Vagina (tissue), 2 donors: ENCODE measurements around the gene EVC. TPM values are rescaled to one million over a fixed set of nuclear protein-coding genes. Genes with fewer than 3 reads are reported as not detected.
"Not testable (repeated sequence)": the region's sequence is repeated elsewhere in the genome, so short reads cannot be mapped to it uniquely, and the experiment has no call there.

Source experiments
- DNase-seq, 2 donors: peaks; one replicate each; pipeline ENCODE4 v3.0.0-alpha.2; 2017; ENCODE audit errors: extremely low spot score in 2 of 2
- H3K27ac ChIP-seq: fragments of 200-600 bp; sonication (generic); one replicate; pipeline ENCODE4 v1.5.1; 2019
- H3K27me3 ChIP-seq: fragments of 200-600 bp; sonication (generic); one replicate; pipeline ENCODE4 v1.5.1; 2019
- H3K36me3 ChIP-seq, 2 donors: fragments of 200-600 bp; sonication (generic); one replicate each; pipeline ENCODE4 v1.5.1; 2017 to 2019
- H3K4me1 ChIP-seq: fragments of 200-600 bp; sonication (generic); one replicate; pipeline ENCODE4 v1.5.1; 2019
- H3K4me3 ChIP-seq, 2 donors: fragments of 200-600 bp; sonication (generic); 1 replicate in 1 of 2; 2 replicates in 1 of 2; pipeline ENCODE4 v1.5.1; 2016 to 2019
- H3K9me3 ChIP-seq: fragments of 200-600 bp; sonication (generic); one replicate; pipeline ENCODE4 v1.5.1; 2019
- POLR2A ChIP-seq, 2 donors: fragments of 450-650 bp; IDR thresholded peaks; one replicate each; pipeline ENCODE4 v1.6.1; 2017; ENCODE audit warnings: antibody characterized with exemption in 2 of 2, mild to moderate bottlenecking in 2 of 2, moderate library complexity in 2 of 2
- POLR2AphosphoS5 ChIP-seq, 2 donors: sonication (generic); formaldehyde crosslinking; IDR thresholded peaks; one replicate each; pipeline ENCODE4 v1.9.0; 2017; ENCODE audit warnings: antibody characterized with exemption in 2 of 2, mild to moderate bottlenecking in 2 of 2, low read depth in 1 of 2; ENCODE audit not compliant: insufficient read depth in 1 of 2
- intact Hi-C: fragments of 100-400 bp; cut with DNase I; formaldehyde crosslinking; loops from one replicate; pipeline ENCODE4 v1.15.1; 2023
- total RNA-seq: library from RNA; depleted of rRNA; stranded (reverse); fragments of >200 nt; gene quantifications from one replicate; pipeline ENCODE4 v1.2.3, GENCODE V29; 2016
- TF ChIP-seq, protein P1 (sequence below), 3 experiments: fragments of 450-650 bp in 2 of 3; fragments of 200-600 bp in 1 of 3; sonication (generic) in 1 of 3; IDR thresholded peaks; one replicate each; pipeline ENCODE4 v1.5.1; 2017 to 2019; ENCODE audit warnings: antibody characterized with exemption in 3 of 3, mild to moderate bottlenecking in 2 of 3, moderate library complexity in 2 of 3

The EVC gene
- total RNA-seq, 1 donor from 2014 or later = 19.4 TPM

DNA sequence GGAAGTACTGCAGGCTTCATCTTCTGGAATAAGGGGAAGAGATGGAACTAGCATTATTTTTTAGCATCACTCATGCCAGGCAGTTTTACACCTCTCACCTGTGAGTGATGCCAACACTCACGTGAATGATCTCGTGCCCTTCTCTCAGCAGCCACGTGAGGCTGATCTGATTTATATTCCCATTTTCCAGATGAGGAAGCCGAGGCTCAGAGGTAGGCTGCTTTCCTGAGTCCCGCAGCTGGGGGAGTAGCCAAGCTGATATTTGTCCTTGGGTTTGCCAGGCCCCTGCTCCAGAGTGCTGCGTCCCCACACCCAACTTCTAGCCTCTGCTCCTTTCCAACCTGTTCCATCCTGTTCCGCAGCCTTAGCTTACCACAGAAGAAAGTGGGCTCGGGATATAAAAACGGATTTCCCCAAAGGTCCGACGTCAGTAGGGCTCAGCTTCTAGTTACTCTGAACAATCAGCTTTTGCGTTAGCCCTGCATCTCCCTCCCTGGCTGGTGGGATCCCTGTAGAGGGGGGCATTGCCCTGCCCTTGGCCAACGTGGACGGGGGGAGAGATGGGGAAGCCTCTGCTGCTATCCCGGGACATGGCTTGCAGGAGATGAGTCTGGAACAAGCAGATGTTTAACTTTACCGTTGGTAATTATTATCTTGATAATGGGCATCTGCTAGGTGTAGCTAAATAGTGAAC is 9.3 kb downstream of the EVC start:
- peak in 1 of 2 donors; percentile 92 for DNase-seq
- H3K36me3 ChIP-seq = peaks cover 0 to 4% of the 10 kb centered on the region in 2 donors
- no peak overlapping the region for H3K4me3 ChIP-seq
- intact Hi-C loops = no loop called here
- no peak overlapping the region for H3K27ac ChIP-seq
- no peaks in the 10 kb centered on the region for H3K27me3 ChIP-seq
- H3K9me3 ChIP-seq = peaks cover 2% of the 10 kb centered on the region
- H3K4me1 ChIP-seq = peaks cover 5% of the 10 kb centered on the region
- TF ChIP-seq, protein P1, sequence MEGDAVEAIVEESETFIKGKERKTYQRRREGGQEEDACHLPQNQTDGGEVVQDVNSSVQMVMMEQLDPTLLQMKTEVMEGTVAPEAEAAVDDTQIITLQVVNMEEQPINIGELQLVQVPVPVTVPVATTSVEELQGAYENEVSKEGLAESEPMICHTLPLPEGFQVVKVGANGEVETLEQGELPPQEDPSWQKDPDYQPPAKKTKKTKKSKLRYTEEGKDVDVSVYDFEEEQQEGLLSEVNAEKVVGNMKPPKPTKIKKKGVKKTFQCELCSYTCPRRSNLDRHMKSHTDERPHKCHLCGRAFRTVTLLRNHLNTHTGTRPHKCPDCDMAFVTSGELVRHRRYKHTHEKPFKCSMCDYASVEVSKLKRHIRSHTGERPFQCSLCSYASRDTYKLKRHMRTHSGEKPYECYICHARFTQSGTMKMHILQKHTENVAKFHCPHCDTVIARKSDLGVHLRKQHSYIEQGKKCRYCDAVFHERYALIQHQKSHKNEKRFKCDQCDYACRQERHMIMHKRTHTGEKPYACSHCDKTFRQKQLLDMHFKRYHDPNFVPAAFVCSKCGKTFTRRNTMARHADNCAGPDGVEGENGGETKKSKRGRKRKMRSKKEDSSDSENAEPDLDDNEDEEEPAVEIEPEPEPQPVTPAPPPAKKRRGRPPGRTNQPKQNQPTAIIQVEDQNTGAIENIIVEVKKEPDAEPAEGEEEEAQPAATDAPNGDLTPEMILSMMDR (IDR thresholded peaks at IDR 0.05) = no peak
- TF ChIP-seq POLR2A (IDR thresholded peaks at IDR 0.05) (no peak), POLR2AphosphoS5 (IDR thresholded peaks at IDR 0.05; ENCODE audit: insufficient read depth in 1 of 2, low read depth in 1 of 2) (no peak)

DNA sequence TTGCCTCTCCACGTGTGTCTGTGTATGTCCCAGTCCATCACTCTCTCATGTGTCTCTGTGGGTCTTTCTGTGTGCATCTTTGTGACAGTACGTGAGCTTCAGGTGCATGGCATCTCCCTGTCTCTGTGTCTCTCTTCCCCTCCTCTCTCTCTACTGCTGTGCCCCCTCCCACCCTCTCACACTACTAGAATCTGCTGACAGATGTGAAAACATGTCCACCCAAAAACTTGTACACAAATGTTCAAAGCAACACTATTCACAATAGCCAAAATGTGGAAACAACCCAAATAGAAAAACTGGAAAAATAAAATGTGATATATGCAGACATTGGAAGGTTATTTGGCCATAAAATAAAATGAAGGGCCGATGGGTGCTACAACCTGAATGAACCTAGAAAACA is 10.0 kb downstream of the EVC start:
- peaks cover 0 to 4% of the 10 kb centered on the region in 2 donors for H3K36me3 ChIP-seq
- TF ChIP-seq POLR2AphosphoS5 (IDR thresholded peaks at IDR 0.05; ENCODE audit: insufficient read depth in 1 of 2, low read depth in 1 of 2) (no peak), POLR2A (IDR thresholded peaks at IDR 0.05) (no peak)
- TF ChIP-seq, protein P1 (IDR thresholded peaks at IDR 0.05) = no peak

DNA sequence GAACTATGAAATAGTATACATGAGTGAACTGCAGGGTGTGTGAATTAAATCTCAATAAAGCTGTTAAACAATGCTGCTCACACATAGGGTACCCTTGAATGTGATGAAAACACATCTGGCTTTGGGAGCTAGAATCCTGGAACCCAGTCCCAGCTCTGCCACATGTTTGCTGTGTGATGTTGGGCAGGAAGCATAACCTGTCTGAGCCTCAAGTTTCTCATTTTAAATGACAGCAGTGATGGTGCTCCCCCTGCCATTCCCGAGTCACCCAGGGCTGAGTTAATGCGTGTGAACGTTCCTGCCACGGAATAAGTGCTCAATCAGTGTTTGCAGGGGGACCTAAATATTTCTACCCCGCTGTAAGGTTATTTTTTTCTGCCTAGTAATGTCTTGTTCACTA is 10.9 kb downstream of the EVC start:
- TF ChIP-seq, protein P1 (IDR thresholded peaks at IDR 0.05) = no peak
- TF ChIP-seq POLR2A (IDR thresholded peaks at IDR 0.05) = no peak
- intact Hi-C loops = no loop called here
- Histone ChIP-seq H3K4me3 (no peak overlapping the region), H3K9me3 (no peaks in the 10 kb centered on the region), H3K27ac (no peak overlapping the region), H3K36me3 (peaks cover 0 to 4% of the 10 kb centered on the region in 2 donors), H3K27me3 (no peaks in the 10 kb centered on the region), H3K4me1 (peaks cover 5% of the 10 kb centered on the region)
- DNase-seq = no peak

More for the DNA sequence above, 10.0 kb downstream of the EVC start:
- no peaks in the 10 kb centered on the region for H3K27me3 ChIP-seq
- H3K4me1 ChIP-seq = peaks cover 5% of the 10 kb centered on the region
- intact Hi-C loops = no loop called here
- DNase-seq = no peak
- no peaks in the 10 kb centered on the region for H3K9me3 ChIP-seq
- H3K27ac ChIP-seq = no peak overlapping the region
- no peak overlapping the region for H3K4me3 ChIP-seq

DNA sequence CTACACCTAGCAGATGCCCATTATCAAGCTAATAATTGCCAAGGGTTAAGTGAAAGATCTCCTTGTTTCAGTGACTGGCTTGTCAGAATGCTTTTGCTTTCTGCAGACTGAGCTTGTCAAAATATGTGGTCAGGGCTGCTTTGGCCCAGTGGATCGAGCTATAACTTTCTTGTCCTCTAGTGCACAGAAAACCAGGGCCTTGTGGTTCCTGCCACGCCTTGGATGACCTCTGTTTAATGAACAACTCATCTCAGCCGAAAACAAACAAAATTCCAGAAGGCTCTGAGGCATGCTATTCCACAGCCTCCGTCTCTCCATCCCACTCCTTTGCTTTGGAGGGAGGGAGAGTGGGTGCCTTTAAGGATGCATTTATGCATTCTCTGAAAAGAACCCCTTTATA is 11.3 kb downstream of the EVC start:
- H3K27me3 ChIP-seq = no peaks in the 10 kb centered on the region
- H3K4me3 ChIP-seq = no peak overlapping the region
- peaks cover 0 to 4% of the 10 kb centered on the region in 2 donors for H3K36me3 ChIP-seq
- H3K4me1 ChIP-seq = peaks cover 5% of the 10 kb centered on the region
- no peak for DNase-seq
- intact Hi-C loops = no loop called here
- H3K27ac ChIP-seq = no peak overlapping the region
- TF ChIP-seq POLR2A (IDR thresholded peaks at IDR 0.05) = no peak
- TF ChIP-seq POLR2AphosphoS5 (IDR thresholded peaks at IDR 0.05; ENCODE audit: insufficient read depth in 1 of 2, low read depth in 1 of 2) = no peak
- TF ChIP-seq, protein P1 (IDR thresholded peaks at IDR 0.05) = no peak
- H3K9me3 ChIP-seq = no peaks in the 10 kb centered on the region

DNA sequence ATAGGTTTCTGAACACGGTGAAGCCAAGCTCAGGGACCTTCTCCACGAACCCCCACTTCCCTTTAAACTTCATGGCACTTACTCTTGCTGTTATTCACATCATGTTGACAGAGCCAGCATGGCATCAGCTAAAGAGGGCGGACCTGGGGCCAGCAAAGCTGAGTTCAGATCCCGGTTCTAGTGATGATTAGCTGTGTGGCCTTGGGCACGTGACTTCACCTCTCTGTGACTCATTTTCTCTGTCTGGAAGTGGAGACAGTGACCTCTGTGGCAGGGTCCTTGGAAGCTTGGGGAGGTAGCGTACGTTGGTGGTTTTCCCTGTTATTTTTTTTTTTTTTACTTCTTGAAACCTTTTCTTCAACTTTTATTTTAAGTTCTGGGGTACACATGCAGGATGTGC is 13.4 kb downstream of the EVC start:
- Histone ChIP-seq H3K9me3 (no peaks in the 10 kb centered on the region), H3K36me3 (peaks cover 0 to 9% of the 10 kb centered on the region in 2 donors), H3K4me1 (peaks cover 5% of the 10 kb centered on the region), H3K27ac (no peak overlapping the region), H3K27me3 (no peaks in the 10 kb centered on the region), H3K4me3 (no peak overlapping the region)
- intact Hi-C loops = no loop called here
- TF ChIP-seq POLR2A (IDR thresholded peaks at IDR 0.05) = no peak
- TF ChIP-seq, protein P1 (IDR thresholded peaks at IDR 0.05) = no peak
- no peak for TF ChIP-seq POLR2AphosphoS5 (IDR thresholded peaks at IDR 0.05; ENCODE audit: insufficient read depth in 1 of 2, low read depth in 1 of 2)
- no peak for DNase-seq

DNA sequence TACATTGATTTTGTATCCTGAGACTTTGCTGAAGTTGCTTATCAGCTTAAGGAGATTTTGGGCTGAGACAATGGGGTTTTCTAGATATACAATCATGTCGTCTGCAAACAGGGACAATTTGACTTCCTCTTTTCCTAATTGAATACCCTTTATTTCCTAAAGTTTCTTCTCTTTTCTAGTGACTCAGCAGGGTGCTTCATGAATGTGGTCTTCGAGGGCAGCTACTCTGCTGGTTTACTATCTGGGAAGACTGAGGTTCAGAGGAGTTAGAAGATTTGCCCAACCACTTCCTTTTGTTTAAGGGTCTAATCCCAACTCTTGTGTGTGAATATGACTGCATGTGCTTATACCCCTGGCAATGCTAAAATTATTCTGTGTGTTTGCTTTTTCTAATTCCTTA is 17.4 kb downstream of the EVC start:
- H3K27ac ChIP-seq, H3K27me3 ChIP-seq, intact Hi-C loops, H3K4me1 ChIP-seq, H3K9me3 ChIP-seq, DNase-seq, H3K4me3 ChIP-seq: not testable (repeated sequence)
- peaks cover 0 to 24% of the 10 kb centered on the region in 2 donors for H3K36me3 ChIP-seq
